Activated T-helper 17 cell treated with anti-CD3 and anti-CD28 coated beads, Interleukin-2, amount 50 U/mL, for 72 hours (primary cell): ENCODE results near the gene EN2. TPM values are rescaled to one million over a fixed set of nuclear protein-coding genes. Genes with fewer than 3 reads are reported as not detected.

ENCODE experiments used
- ATAC-seq: fragments of 150-1000 bp; cut with Tn5 transposase; replicated peaks from 2 replicates; pipeline ENCODE4 v1.10.0; 2021; ENCODE audit warnings: mild to moderate bottlenecking, moderate library complexity
- H3K27ac Mint-ChIP-seq: one replicate; pipeline ENCODE4 v1.8.0; 2022; ENCODE audit warnings: mixed read lengths
- H3K27me3 Mint-ChIP-seq: one replicate; pipeline ENCODE4 v1.8.0; 2022; ENCODE audit warnings: mixed read lengths
- H3K36me3 Mint-ChIP-seq: one replicate; pipeline ENCODE4 v1.8.0; 2022; ENCODE audit warnings: low read depth, mild to moderate bottlenecking, mixed read lengths
- H3K4me1 Mint-ChIP-seq: one replicate; pipeline ENCODE4 v1.8.0; 2022; ENCODE audit warnings: mixed read lengths
- H3K4me3 Mint-ChIP-seq: one replicate; pipeline ENCODE4 v1.8.0; 2022; ENCODE audit warnings: mild to moderate bottlenecking, mixed read lengths
- H3K9me3 Mint-ChIP-seq: one replicate; pipeline ENCODE4 v1.8.0; 2022; ENCODE audit warnings: mixed read lengths
- total RNA-seq, 2 donors: library from RNA; stranded (reverse); gene quantifications; one replicate each; pipeline ENCODE4 v1.2.3, GENCODE V29; 2022

Gene EN2
- total RNA-seq = not detected

- H3K36me3 Mint-ChIP-seq = no peaks in the 10 kb centered on the region
- H3K4me1 Mint-ChIP-seq = no peaks in the 10 kb centered on the region
- no peaks in the 10 kb centered on the region for H3K9me3 Mint-ChIP-seq
- no peak for ATAC-seq
- peak within 1 kb of the TSS; percentile 67 for H3K4me3 Mint-ChIP-seq
- H3K27me3 Mint-ChIP-seq = peaks cover 47% of the 10 kb centered on the region
- no peak within 1 kb of the TSS for H3K27ac Mint-ChIP-seq
Observed at GRCh38 chr7:155458111-155458877, at the start of gene EN2. Gene EN2 (plus strand): TSS chr7:155458129. CDS start chr7:155458378, 249 bp downstream.

GRCh38 chr7:155408651-155409586 is 49.0 kb upstream of the EN2 start:
- Mint-ChIP-seq H3K36me3 (no peaks in the 10 kb centered on the region), H3K27me3 (peaks cover 27% of the 10 kb centered on the region), H3K4me1 (peaks cover 5% of the 10 kb centered on the region), H3K4me3 (no peak overlapping the region), H3K27ac (no peak overlapping the region), H3K9me3 (no peaks in the 10 kb centered on the region)
- no peak for ATAC-seq

GRCh38 chr7:155409980-155410379 is 47.9 kb upstream of the EN2 start:
- no peak for ATAC-seq
- Mint-ChIP-seq H3K9me3 (no peaks in the 10 kb centered on the region), H3K27ac (no peak overlapping the region), H3K36me3 (no peaks in the 10 kb centered on the region), H3K4me3 (no peak overlapping the region), H3K4me1 (peaks cover 5% of the 10 kb centered on the region), H3K27me3 (peaks cover 27% of the 10 kb centered on the region)

GRCh38 chr7:155410431-155410830 is 47.5 kb upstream of the EN2 start:
- Mint-ChIP-seq H3K9me3 (no peaks in the 10 kb centered on the region), H3K36me3 (no peaks in the 10 kb centered on the region), H3K27me3 (peaks cover 27% of the 10 kb centered on the region), H3K4me1 (peaks cover 5% of the 10 kb centered on the region), H3K27ac (no peak overlapping the region), H3K4me3 (no peak overlapping the region)
- no peak for ATAC-seq

GRCh38 chr7:155411718-155412415 is 46.1 kb upstream of the EN2 start:
- Mint-ChIP-seq H3K4me3 (no peak overlapping the region), H3K36me3 (no peaks in the 10 kb centered on the region), H3K27ac (no peak overlapping the region), H3K9me3 (no peaks in the 10 kb centered on the region), H3K4me1 (peaks cover 5% of the 10 kb centered on the region), H3K27me3 (peaks cover 20% of the 10 kb centered on the region)
- ATAC-seq = no peak

GRCh38 chr7:155412416-155413253 is 45.3 kb upstream of the EN2 start:
- H3K27ac Mint-ChIP-seq = no peak overlapping the region
- peaks cover 5% of the 10 kb centered on the region for H3K4me1 Mint-ChIP-seq
- H3K4me3 Mint-ChIP-seq = no peak overlapping the region
- no peaks in the 10 kb centered on the region for H3K36me3 Mint-ChIP-seq
- H3K27me3 Mint-ChIP-seq = peaks cover 25% of the 10 kb centered on the region
- peak; percentile 66 for ATAC-seq
- H3K9me3 Mint-ChIP-seq = no peaks in the 10 kb centered on the region

- Mint-ChIP-seq H3K4me1 (peaks cover 2% of the 10 kb centered on the region), H3K27ac (no peak overlapping the region), H3K4me3 (no peak overlapping the region), H3K9me3 (no peaks in the 10 kb centered on the region), H3K36me3 (no peaks in the 10 kb centered on the region), H3K27me3 (peaks cover 33% of the 10 kb centered on the region)
- no peak for ATAC-seq
Observed at GRCh38 chr7:155414547-155415492, 43.1 kb upstream of the EN2 start.

- no peak for ATAC-seq
- H3K4me3 Mint-ChIP-seq = no peak overlapping the region
- no peaks in the 10 kb centered on the region for H3K36me3 Mint-ChIP-seq
- peaks cover 26% of the 10 kb centered on the region for H3K27me3 Mint-ChIP-seq
- no peaks in the 10 kb centered on the region for H3K9me3 Mint-ChIP-seq
- H3K27ac Mint-ChIP-seq = no peak overlapping the region
- no peaks in the 10 kb centered on the region for H3K4me1 Mint-ChIP-seq
Observed at GRCh38 chr7:155416646-155417380, 41.1 kb upstream of the EN2 start.

- no peak overlapping the region for H3K27ac Mint-ChIP-seq
- H3K9me3 Mint-ChIP-seq = no peaks in the 10 kb centered on the region
- no peak for ATAC-seq
- no peak overlapping the region for H3K4me3 Mint-ChIP-seq
- H3K27me3 Mint-ChIP-seq = peaks cover 22% of the 10 kb centered on the region
- H3K4me1 Mint-ChIP-seq = no peaks in the 10 kb centered on the region
- no peaks in the 10 kb centered on the region for H3K36me3 Mint-ChIP-seq
Observed at GRCh38 chr7:155418304-155418703, 39.6 kb upstream of the EN2 start.

GRCh38 chr7:155418941-155419755 is 38.8 kb upstream of the EN2 start:
- no peaks in the 10 kb centered on the region for H3K9me3 Mint-ChIP-seq
- H3K36me3 Mint-ChIP-seq = no peaks in the 10 kb centered on the region
- H3K4me1 Mint-ChIP-seq = no peaks in the 10 kb centered on the region
- ATAC-seq = no peak
- no peak overlapping the region for H3K4me3 Mint-ChIP-seq
- no peak overlapping the region for H3K27ac Mint-ChIP-seq
- peaks cover 24% of the 10 kb centered on the region for H3K27me3 Mint-ChIP-seq

- H3K4me1 Mint-ChIP-seq = no peaks in the 10 kb centered on the region
Observed at GRCh38 chr7:155420116-155420515, 37.8 kb upstream of the EN2 start.

GRCh38 chr7:155422151-155422550 is 35.8 kb upstream of the EN2 start:
- no peak overlapping the region for H3K4me3 Mint-ChIP-seq
- no peaks in the 10 kb centered on the region for H3K9me3 Mint-ChIP-seq
- H3K4me1 Mint-ChIP-seq = no peaks in the 10 kb centered on the region
- no peaks in the 10 kb centered on the region for H3K36me3 Mint-ChIP-seq
- H3K27ac Mint-ChIP-seq = no peak overlapping the region
- peaks cover 28% of the 10 kb centered on the region for H3K27me3 Mint-ChIP-seq
- ATAC-seq = no peak

More at GRCh38 chr7:155420116-155420515, 37.8 kb upstream of the EN2 start:
- Mint-ChIP-seq H3K9me3 (no peaks in the 10 kb centered on the region), H3K4me3 (no peak overlapping the region), H3K27ac (no peak overlapping the region), H3K36me3 (no peaks in the 10 kb centered on the region), H3K27me3 (peaks cover 24% of the 10 kb centered on the region)
- ATAC-seq = no peak
